Measurements from ENCODE around the gene ZNF181.
"Not testable (repeated sequence)": the region's sequence is repeated elsewhere in the genome, so short reads cannot be mapped to it uniquely, and the experiment has no call there.

Gene ZNF181

GRCh38 chr19:34733746-34734536, at the start of gene ZNF181:
Gene ZNF181 (plus strand): TSS chr19:34734243. CDS start chr19:34735038, 795 bp downstream.
- DNase-seq, result peak; percentile 87 to 88

- not testable (repeated sequence) for DNase-seq
Measured at GRCh38 chr19:34685266-34685665, 48.8 kb upstream of the ZNF181 start.

GRCh38 chr19:34686455-34686854, 47.6 kb upstream of the ZNF181 start:
- DNase-seq, result no peak

- DNase-seq, result no peak
Measured at GRCh38 chr19:34687348-34687747, 46.7 kb upstream of the ZNF181 start.

- no peak for DNase-seq
Measured at GRCh38 chr19:34688592-34688991, 45.5 kb upstream of the ZNF181 start.

- DNase-seq, result no peak
Measured at GRCh38 chr19:34690372-34690771, 43.7 kb upstream of the ZNF181 start.

GRCh38 chr19:34692549-34692948, 41.5 kb upstream of the ZNF181 start:
- no peak for DNase-seq

- DNase-seq, result no peak
Measured at GRCh38 chr19:34707661-34708060, 26.4 kb upstream of the ZNF181 start.

GRCh38 chr19:34711890-34712289, 22.2 kb upstream of the ZNF181 start:
- no peak for DNase-seq

GRCh38 chr19:34712395-34713261, 21.4 kb upstream of the ZNF181 start:
- DNase-seq, result peak; percentile 57 to 89

- no peak for DNase-seq
Measured at GRCh38 chr19:34713262-34713637, 20.8 kb upstream of the ZNF181 start.

GRCh38 chr19:34715357-34715756, 18.7 kb upstream of the ZNF181 start:
- no peak for DNase-seq

- no peak for DNase-seq
Measured at GRCh38 chr19:34722353-34722752, 11.7 kb upstream of the ZNF181 start.

GRCh38 chr19:34725400-34725799, 8.6 kb upstream of the ZNF181 start:
- no peak for DNase-seq

- no peak for DNase-seq
Measured at GRCh38 chr19:34731019-34731829, 2.8 kb upstream of the ZNF181 start.

- DNase-seq, result no peak
Measured at GRCh38 chr19:34731964-34732363, 2.1 kb upstream of the ZNF181 start.

GRCh38 chr19:34732612-34733211, 1.3 kb upstream of the ZNF181 start:
- DNase-seq, result no peak

- DNase-seq, result no peak
Measured at GRCh38 chr19:34733266-34733745, 737 bp upstream of the ZNF181 start.

- DNase-seq, result peak; percentile 78 to 86
Measured at GRCh38 chr19:34734537-34735103, 577 bp downstream of the ZNF181 start.

- DNase-seq, result no peak
Measured at GRCh38 chr19:34744896-34745690, 11.1 kb downstream of the ZNF181 start.

- no peak for DNase-seq
Measured at GRCh38 chr19:34757441-34757840, 23.4 kb downstream of the ZNF181 start.

Data from inflammatory macrophage treated with lipopolysaccharide for 1 hour (primary cell).